ENCODE measurements around the gene SLC35F3.

SLC35F3 gene

DNA sequence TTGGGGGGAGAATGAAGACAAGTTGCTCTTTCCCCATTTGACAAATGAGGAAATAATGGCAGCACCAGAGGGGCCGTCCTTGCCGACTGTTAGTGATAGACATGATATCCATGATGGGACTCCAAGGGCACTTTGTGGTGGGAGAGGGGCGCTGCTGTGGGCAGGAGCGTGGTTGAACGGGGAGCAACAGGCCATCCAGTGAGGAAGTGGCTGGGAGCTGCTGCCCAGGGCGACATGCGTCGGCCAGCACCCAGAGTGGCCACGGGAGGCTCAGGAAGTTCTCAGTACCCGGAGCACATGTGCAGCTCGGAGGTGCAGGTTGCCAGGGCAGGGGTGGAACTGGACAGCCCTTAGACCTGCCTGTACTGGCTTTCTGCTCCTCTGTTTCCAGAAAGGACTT is 71.0 kb downstream of the SLC35F3 start:
- no peak for DNase-seq

DNA sequence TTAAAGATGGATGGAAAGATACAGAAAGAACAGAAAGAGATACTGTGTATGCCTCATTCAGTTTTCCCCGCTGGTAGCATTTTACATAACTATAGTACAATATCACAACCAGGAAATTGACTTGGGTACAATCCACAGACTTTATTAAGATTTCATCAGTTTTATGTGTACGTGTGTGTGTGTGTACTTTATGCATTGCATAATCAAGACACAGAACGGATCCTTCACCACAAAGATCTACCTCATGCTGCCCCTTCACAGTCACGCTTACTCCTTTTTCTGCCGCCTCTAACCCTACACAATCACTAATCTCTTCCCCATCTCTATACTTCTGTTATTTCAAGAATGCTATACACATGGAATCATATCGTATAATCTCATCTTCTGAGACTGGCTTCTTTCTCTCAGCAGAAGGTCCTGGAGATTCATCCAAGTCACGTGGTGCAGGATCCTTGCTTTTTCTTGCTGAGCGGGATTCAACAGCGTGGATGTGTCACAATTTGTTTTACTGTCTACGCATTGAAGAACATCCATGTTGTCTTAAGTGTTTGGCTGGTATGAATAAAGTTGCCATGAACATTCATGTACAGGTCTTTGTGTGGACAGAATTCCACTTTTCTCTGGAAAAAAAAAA is 76.7 kb downstream of the SLC35F3 start:
- no peak for DNase-seq

DNA sequence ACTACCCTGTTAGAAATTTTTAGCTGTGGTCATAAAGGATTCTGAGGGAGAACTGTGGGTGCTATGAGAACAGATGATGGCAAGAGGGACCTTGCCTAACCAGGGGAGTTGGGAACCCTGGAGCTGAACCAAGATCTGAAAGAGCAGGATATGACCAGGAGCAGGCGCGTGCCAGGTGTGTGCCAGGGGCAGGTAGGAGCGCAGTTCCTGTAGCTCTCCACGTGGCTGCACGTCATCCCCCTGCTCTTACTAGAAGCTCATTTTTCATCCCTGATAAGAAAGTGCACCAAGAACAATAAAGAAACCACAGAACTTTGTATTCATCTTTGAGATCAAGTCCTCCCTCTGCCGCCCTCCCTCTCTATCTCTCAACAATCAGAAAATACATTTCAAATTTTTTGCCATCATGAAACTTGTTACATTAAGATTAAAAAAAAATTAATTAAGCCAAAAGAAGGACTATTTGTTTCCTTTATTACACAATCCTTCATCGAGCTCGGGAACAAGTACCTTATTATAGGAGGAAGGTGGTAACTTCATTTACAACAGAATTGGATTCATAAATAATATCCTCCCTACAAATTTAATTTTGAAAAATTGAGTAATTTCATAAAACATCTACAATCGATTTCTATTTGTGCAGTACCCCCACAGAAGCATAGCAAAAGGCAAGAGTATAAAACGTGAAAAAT is 78.5 kb downstream of the SLC35F3 start:
- no peak for DNase-seq

DNA sequence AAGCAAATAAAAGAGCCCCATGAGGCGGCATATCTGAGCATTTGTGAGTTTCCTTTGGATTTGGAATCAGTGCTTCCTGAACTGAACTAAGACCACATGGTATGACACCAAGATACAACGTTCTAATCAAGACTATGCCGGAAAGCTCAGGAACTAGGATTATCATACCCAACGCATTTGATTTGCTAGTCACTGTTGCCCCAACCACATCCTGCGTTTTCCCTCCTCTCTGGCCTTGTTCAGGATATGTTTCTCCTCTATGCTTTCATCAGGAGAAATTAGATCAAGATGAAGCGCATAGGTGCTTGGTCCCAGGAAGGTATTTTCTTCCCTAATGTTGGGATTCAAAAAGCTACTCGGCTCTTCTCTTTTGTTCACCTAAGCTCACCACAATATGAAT is 79.3 kb downstream of the SLC35F3 start:
- no peak for DNase-seq

DNA sequence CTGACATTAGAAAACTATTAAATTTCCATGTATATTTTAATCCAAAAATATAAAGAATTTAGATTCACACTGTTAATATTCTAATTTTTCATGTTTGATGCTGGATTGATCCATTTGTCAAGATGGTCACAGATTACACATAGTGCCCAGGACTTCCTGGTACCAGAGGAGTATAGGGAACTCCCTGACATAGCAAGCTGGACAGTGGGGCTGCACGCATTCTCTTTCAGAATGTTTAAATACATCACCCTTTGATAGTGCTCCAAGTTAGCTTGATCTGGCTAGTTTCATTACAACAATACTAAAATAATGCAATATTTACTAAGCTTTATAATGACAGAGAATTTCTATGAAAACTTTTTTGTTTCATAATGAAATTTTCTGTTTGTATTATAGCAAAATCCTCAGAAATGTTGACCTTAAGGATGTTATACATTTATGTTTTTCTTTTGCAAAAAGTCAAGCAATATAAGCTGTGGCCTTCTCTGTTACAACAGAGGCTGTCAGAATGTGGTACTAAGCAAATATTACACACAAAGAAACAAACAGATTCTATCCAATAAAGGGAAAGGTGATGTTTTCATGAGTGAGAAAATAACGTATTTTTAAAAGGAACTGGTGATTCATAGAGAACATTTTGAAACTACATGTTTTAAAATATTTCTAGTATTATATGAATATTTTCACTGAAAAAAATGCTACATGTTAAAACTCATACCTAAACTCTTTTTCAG is 84.7 kb downstream of the SLC35F3 start:
- no peak for DNase-seq

DNA sequence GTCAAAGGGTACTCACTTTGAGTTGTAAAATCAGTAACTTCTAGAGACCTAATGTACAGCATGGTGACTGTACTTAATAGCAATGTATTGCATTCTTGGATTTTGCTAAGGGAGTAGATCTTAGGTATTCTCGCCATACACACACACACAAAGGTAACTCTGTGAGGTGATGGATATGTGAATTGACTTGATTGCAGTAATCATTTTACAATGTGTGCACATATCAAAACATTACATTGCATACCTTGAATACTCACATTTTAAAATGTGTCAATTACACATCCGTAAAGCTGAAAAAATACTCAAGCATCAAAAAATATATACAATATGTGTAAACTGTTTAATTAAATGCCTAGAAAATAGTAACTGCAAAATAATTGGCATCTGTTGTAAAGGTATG is 86.0 kb downstream of the SLC35F3 start:
- no peak for DNase-seq

DNA sequence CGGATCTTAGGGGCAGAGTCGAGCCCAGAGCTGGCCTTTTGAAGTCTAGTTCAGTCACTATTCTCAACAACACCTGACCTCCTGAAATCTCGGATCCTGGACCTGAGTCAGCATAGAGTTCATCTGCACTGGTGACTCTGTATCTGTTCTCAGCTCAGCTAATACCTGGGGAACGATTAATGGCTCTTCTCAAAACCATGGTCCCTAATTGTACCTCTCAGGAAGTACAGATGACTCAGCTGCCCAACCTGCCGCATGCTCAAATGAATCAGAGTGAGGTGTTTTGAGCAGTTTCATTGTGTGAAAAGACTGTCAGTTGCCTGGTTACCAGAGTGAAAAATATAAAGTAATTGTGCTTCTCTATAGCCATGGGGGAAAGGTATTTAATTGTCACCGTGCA is 89.2 kb downstream of the SLC35F3 start:
- no peak for DNase-seq

DNA sequence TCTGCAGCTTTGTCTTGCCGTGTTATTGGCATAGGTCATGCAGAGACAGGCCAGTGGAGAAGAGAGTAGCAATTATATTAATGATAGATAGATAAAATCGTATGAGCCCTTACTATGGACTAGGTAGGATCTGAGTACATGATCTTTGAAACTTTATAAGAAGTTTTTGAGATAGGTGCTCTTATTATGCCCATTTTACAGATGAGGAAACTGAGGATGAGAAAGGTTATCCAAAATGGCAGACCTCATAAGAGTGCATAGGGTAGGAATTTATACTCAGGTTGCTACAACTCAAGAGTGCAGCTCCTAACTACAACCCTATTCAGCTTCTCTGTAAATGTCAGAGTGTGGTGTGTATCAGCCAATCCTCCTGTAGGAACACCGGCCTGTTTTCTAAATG is 89.6 kb downstream of the SLC35F3 start:
- DNase-seq, result no peak

DNA sequence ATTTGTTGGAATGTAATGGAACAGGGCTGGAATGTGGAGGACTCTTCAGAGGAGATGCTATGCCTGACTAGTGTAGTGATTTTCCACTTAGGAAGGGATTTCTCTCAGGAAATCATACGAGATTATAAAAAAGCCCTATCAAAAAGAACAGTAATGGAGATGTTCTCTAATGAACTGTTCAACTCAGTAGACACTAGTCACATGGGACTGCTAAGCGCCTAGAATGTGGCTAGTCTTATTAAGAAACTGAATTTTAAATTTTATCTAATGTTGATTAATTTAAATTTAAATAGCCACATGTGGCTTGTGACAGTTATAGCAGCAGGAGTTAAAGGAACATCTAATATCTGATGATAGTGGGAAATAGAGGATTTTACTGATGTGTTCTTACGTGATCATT is 94.0 kb downstream of the SLC35F3 start:
- DNase-seq, result no peak

DNA sequence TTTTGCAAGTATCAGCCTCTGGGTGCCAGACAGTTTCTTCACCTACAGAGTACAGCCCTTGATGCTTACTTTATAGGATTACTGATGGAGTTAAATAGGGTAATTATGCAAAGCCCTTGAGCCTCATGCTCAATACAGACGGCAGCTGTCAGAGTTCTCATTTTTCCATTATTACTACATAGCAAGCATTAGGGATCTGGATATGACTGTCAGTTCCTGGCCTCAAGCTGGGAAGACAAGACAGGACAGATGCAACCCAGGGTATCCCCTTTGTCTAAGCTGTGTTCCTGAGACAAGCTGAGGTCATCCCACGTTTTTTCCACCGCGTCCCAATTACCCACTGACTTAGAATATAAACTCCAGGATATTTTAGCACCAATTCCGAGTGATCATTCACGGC is 94.4 kb downstream of the SLC35F3 start:
- no peak for DNase-seq

DNA sequence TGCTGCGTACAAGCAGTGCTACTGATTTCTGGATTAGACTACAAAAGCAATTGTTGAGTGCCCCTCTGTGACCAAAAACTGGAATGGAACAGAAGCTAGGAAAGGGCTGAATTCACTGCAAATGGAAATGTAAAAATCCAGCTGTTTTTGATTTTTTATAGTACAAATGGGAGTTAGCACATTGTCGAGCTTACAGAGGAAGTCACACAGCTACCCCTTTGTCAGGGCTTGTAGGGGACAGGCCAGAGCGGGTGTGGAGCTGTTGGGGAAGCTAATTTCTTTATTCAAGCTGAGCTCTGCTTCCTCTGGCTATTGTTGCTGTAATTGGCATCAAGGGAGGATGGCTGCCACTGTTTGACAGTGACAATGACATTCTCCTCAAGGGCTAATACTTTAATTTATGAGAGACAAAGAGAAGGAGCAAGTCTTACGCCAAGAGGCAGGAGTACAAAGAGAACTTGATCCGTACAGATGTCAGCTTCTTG is 96.1 kb downstream of the SLC35F3 start:
- DNase-seq, result no peak

DNA sequence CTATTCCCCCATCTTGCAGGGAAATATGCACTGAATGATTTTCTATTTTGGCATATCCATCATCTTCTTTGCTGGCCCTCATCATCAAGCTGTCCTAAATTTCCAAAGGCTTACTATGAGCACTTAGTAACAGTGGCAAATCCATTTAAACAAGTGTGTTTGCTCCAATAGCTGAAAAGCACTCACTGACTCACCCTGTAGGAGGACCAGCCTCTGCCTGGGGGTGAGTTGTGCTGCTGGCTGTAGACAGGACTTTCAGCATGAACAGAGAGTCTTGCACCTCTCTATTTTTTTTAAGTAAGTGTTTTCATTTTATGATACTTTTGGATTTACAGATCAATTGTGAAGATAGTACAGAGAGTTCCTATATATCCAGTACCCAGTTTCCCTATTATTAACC is 97.3 kb downstream of the SLC35F3 start:
- DNase-seq, result no peak

DNA sequence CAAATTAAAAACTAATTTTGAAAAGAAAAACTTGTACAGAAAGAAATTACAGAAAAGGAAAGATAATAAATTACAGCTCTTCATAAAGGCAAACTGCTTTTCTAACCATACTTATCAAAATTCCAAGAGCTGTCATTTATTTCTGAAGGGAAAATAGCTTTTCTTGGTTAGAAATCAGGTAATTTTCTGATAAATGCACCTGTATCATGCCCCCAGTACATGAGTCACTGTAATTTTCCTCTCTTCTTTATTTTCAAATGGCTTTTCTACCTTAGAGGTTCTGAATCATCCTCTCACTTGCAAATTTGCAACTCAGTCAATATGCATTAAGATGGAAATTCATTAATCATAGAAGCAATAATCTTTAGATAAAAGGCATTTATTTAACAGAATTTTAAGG is 100.1 kb downstream of the SLC35F3 start:
- no peak for DNase-seq

DNA sequence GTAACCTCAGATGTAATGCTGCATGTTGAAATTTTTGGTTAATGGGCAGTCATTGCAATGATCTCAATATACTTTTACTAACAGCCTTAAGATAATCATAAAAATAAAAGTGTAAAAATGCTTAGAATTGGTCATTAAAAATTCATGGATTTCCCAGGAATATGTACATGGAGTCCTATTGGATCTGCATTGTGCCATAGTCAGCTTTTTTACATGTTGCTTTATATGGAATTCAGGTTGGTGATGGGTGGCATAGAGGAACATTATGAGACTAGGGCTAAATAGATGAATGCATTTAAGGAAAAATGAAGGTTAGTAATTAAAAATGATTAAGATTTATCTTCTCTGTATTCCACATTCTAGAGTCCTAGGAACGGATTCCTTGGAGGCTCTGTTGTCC is 103.2 kb downstream of the SLC35F3 start:
- DNase-seq, result no peak

DNA sequence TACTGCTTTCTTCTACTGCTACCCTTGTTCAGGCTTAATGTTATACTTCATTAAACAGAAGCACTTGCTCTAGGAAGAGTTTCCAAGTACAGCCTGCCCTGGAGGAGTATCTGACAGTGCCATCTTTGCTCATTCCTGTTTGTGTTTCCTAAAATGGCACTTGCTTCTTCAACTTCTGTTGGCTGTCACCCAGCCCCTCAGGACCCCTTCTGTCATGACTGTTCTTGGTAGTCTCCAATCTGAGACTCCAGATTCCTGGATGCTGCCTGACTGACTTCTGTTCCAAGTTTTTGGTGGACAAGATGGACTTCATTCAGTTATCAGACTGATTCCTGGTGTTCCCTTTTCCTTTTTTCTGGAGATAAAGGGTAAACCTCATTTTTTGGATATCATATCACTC is 104.1 kb downstream of the SLC35F3 start:
- DNase-seq, result no peak

DNA sequence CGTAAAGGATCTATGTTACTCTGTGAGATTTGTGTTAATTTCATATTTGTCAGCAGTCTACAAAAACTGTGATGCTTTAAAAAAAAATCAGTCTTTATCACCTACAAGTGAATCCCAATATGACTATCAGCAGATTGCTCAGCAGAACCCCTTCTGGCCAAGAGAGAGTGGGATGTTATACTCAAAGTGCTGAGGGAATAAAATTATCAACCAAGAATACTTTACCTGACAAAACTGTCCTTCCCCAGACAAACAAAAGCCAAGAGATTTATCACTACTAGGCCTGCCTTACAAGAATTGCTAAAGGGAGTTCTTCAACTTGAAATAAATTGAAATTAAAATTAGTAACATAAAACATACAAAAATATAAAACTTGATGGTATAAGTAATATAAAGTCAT is 105.2 kb downstream of the SLC35F3 start:
- no peak for DNase-seq

DNA sequence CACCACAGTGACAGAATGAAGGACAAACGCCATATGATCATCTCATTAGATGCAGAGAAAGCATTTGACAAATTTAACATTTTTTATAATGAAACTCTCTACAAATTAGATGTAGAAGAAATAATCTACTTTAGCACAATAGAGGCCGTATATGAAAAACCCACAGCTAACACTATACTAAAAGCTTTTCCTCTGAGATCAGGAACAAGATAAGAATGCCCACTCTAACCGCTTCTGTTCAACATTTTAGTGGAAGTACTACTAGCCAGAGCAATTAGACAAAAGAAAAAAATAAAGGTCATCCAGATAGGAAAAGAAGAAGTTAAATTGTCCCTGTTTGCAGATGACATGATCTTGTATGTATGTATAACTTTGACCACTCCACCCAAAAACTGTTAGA is 109.7 kb downstream of the SLC35F3 start:
- DNase-seq, result no peak

DNA sequence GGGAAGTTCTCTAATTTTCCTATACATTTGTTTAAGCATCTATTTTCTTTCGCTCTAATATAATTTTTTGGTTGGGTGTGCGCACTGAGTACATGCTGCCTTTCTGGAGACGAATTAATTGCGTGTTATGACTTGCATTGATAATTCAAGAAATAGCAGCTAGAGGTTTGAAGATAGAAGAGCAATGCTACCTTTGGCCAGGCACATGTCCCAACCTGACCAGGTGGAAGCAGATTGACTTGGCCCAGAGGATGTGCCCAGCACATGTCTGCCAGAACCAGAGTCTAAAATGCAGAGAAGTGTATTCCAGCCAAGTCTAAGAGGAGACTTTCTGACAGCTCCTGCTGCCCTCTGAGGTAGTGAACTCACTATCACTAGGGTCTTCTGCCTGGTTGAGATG is 114.3 kb downstream of the SLC35F3 start:
- DNase-seq, result no peak

DNA sequence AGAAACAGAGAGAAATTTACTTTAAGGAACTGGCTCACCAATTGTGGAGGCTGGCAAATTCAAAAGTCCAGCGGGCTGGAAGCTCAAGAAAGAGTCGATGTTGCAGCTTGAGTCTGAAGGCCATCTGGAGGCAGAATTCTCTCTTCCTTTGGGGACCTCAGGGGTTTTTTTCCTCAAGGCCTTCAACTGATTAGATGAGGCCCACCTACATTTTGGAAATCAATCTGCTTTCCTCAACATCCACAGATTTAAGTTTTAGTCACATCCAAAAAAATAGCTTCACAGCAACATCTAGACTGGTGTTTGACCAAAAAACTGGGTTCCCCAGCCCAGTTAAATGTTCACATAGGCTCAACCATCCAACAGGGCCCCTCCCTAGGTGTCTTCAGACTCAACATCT is 114.9 kb downstream of the SLC35F3 start:
- DNase-seq, result no peak

DNA sequence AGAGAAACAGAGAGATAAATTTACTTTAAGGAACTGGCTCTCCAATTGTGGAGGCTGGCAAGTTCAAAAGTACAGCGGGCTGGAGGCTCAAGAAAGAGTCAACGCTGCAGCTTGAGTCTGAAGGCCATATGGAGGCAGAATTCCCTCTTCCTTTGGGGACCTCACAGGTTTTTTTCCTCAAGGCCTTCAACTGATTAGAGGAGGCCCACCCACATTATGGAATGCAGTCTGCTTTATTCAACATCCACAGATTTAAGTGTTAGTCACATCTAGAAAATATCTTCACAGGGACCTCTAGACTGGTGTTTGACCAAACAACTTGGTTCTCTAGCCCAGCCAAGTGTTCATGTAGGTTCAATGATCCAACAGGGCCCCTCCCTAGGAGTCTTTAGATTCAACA is 117.8 kb downstream of the SLC35F3 start:
- no peak for DNase-seq

DNA sequence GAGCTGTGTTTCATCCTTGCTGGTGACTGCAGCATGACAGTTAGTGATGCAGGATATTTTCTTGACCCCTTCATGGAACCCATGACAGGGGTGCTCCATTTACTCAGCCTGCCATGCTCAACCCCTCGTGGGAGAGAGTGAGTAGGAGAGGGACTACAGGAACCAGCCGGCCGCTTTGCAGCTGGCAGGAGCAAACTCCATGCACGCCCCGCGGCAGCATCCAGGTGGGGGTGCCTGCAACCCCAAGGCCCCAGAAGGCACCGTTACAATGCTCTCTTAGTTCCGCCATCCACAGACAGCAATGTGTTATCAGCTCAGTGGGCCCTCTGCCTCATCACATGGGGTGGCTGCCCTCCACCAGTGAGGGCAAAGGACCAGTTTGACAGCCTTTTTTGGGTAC is 135.1 kb downstream of the SLC35F3 start:
- no peak for DNase-seq

DNA sequence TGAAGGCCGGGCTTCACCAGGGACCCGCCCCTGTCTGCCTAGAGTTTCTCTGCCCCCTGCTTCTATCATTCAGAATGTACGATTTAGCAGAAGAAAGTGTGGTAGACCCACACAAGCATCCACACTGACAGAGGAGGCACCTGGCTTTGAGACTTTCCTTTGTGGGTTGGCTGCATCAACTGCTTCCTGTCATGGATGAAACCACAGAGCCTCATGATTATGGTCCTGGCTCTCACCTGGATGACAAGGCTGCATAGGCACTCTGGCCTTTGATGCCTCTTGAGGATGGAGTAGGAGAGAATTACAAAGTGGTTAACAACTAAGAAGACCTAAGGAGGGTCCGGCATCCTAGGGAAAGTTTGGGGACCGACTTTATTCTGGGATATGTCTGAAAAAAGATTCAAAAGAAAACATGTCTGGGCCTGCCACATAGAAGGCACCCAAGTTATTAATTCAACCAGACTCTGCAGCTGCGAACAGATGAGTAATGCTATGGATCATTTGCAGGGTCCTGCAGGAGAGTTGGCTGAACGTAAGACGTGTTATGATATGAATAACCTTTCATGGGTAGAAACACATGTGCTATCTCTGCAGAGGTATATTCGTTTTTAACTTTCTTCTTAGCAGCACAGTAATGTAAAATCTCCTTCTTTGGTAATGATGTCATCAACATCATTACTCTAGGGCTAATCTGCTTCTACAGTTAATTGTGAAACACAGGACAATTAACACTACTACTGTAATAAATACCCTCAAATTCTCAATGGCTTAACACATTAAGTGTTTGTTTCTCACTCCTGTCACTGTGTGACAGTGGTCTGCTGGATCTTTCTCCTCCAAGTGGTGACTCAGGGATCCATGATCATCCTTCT is 136.2 kb downstream of the SLC35F3 start:
- no peak for DNase-seq

DNA sequence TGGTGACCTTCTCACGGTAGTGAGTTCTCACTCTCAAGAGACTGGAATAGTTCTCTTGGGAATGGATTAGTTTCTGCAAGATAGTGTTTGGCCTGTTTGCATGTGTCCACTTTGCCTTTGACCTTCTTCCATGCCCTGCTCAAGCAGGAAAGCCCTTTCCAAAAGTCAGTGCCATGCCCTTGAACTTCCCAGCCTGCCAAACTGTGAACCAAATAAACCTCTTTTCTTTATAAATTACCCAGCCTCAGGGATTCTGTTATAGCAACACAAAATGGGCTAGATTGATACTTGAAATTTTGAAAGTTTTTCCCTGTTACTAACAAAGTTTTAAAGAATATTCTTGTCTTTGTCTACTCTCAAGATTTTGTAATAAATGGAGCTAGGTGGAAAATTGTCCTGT is 139.6 kb downstream of the SLC35F3 start:
- DNase-seq, result no peak
